OCI-LY1 (cell line): Measurements from ENCODE around the gene CHRM5.

ENCODE experiments used
- CTCF ChIP-seq: fragments of 200-600 bp; sonication (generic), shearing (Covaris generic); IDR thresholded peaks from 2 replicates; pipeline ENCODE4 v1.5.1; 2017; ENCODE audit warnings: mild to moderate bottlenecking, antibody characterized with exemption, low read length, moderate library complexity, mixed read lengths
- EZH2 ChIP-seq: fragments of 200-600 bp; sonication (generic), shearing (Covaris generic); IDR thresholded peaks from 2 replicates; pipeline ENCODE4 v1.8.0; 2017; ENCODE audit warnings: borderline replicate concordance, mixed run types, mild to moderate bottlenecking, antibody characterized with exemption, low read length, moderate library complexity, mixed read lengths

- TF ChIP-seq CTCF: no peak
- no peak for TF ChIP-seq EZH2
These were observed 63.9 kb downstream of the CHRM5 start for GRCh38 chr15:34031987-34032760.
